GM21390 (cell line): ENCODE data around the gene S100A2.
"Not testable (repeated sequence)": the region's sequence is repeated elsewhere in the genome, so short reads cannot be mapped to it uniquely, and the experiment has no call there.

Source experiments
- ATAC-seq: cut with Tn5 transposase; IDR thresholded peaks from one replicate; pipeline ENCODE4 v1.9.1; 2021; ENCODE audit not compliant: unreplicated experiment

The S100A2 gene

GRCh38 chr1:153566414-153567371 is 1.0 kb upstream of the S100A2 start:
- ATAC-seq: no peak

GRCh38 chr1:153563991-153564390 is 1.7 kb downstream of the S100A2 start:
- no peak for ATAC-seq

- ATAC-seq: no peak
These were observed 2.2 kb downstream of the S100A2 start for GRCh38 chr1:153563483-153563901.

- not testable (repeated sequence) for ATAC-seq
These were observed 3.6 kb downstream of the S100A2 start for GRCh38 chr1:153562021-153562420.

GRCh38 chr1:153561466-153561985 is 4.1 kb downstream of the S100A2 start:
- ATAC-seq: no peak

GRCh38 chr1:153560771-153561465 is 4.7 kb downstream of the S100A2 start:
- ATAC-seq: no peak

- ATAC-seq: no peak
These were observed 5.4 kb downstream of the S100A2 start for GRCh38 chr1:153560241-153560640.

GRCh38 chr1:153557877-153558276 is 7.8 kb downstream of the S100A2 start:
- ATAC-seq: no peak

GRCh38 chr1:153556348-153556747 is 9.3 kb downstream of the S100A2 start:
- ATAC-seq: no peak

- ATAC-seq: no peak
These were observed 11.7 kb downstream of the S100A2 start for GRCh38 chr1:153553830-153554541.

GRCh38 chr1:153553096-153553495 is 12.5 kb downstream of the S100A2 start:
- ATAC-seq: no peak

GRCh38 chr1:153552335-153552734 is 13.3 kb downstream of the S100A2 start:
- no peak for ATAC-seq

- ATAC-seq: no peak
These were observed 14.7 kb downstream of the S100A2 start for GRCh38 chr1:153550827-153551500.

- no peak for ATAC-seq
These were observed 15.3 kb downstream of the S100A2 start for GRCh38 chr1:153550398-153550758.

GRCh38 chr1:153549741-153550397 is 15.8 kb downstream of the S100A2 start:
- ATAC-seq: no peak

- no peak for ATAC-seq
These were observed 16.6 kb downstream of the S100A2 start, which contains the start of gene S100A3 for GRCh38 chr1:153548722-153549688. Gene S100A3 (minus strand): TSS chr1:153549258. CDS start chr1:153548485, 773 bp downstream.

- no peak for ATAC-seq
These were observed 17.8 kb downstream of the S100A2 start for GRCh38 chr1:153547560-153548551.
